Epithelial cell of esophagus (primary cell): Measurements from ENCODE around the gene PBX1.

ENCODE experiments used
- DNase-seq: peaks from one replicate; pipeline ENCODE4 v3.0.0; 2010; ENCODE audit warnings: low read depth
- H3K4me3 ChIP-seq: 2 replicates; pipeline ENCODE4 v1.5.1; 2011; ENCODE audit warnings: mild to moderate bottlenecking, low read length, control low read depth
- CTCF ChIP-seq: IDR thresholded peaks from 2 replicates; pipeline ENCODE4 v1.5.1; 2011; ENCODE audit warnings: low read depth, mild to moderate bottlenecking, low read length, control low read depth, inconsistent platforms; ENCODE audit not compliant: insufficient read depth; ENCODE audit errors: missing control alignments

PBX1 gene

GRCh38 chr1:164767752-164768402 lies 208.9 kb downstream of the PBX1 start:
- H3K4me3 ChIP-seq: no peak overlapping the region
- TF ChIP-seq CTCF: no peak
- DNase-seq: no peak

DNA sequence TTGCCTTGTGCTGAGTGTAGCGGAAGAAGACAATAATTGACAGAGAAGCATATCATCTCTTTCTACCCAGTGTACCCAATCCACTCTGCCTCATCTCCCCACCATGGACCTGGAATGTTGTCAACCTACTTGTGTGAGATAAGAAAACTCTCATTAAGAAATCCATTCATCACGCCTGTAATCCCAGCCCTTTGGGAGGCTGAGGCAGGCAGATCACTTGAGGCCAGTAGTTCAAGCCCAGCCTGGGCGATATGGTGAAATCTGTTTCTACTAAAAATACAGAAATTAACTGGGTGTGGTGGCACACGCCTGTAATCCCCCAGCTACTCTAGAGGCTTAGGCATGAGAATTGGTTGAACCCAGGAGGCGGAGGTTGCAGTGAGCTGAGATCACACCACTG lies 209.6 kb downstream of the PBX1 start:
- H3K4me3 ChIP-seq: no peak overlapping the region
- DNase-seq: no peak
- TF ChIP-seq CTCF: no peak

- no peak for DNase-seq
- no peak for TF ChIP-seq CTCF
- H3K4me3 ChIP-seq: no peak overlapping the region
Observed at GRCh38 chr1:164769486-164770130, 210.6 kb downstream of the PBX1 start.

- no peak for TF ChIP-seq CTCF
- DNase-seq: no peak
- no peak overlapping the region for H3K4me3 ChIP-seq
Observed at GRCh38 chr1:164770131-164770529, 211.1 kb downstream of the PBX1 start.

GRCh38 chr1:164771041-164771618 lies 212.1 kb downstream of the PBX1 start:
- H3K4me3 ChIP-seq: no peak overlapping the region
- TF ChIP-seq CTCF: no peak

DNA sequence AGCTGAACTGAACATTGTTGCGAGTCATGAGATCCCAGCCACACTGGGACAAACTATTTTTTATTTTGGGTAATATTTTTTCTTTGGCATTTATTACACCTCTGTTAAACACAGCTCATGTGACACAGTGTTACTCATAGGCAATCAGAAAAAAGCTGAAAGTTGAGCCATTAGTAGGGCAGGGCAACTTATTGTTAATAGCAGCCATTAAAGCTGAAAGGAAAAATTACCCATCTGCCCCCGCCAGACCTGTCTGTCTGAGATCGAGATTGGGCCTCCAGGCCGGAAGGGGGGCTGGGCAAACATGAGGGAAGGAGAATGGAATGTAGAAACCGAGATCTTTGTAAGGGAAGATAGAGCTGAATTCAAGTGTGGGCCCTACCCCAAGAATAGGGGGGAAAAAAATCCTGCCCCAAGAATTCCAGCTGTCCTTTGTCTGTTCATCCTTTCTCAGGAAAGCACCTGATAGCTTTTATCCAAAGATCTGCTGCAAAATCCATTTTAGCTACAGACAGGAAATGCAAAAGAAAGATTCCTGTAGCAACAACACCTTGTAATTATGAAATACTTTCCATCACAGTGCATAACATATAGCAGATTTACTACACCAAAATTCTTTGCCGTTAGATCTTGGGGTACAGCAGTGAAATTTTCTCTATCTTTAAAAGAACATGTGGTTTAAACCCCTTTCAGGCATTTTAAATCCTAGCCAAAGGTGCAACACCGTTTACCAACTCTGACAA lies 212.8 kb downstream of the PBX1 start:
- peak; percentile 88 for DNase-seq
- TF ChIP-seq CTCF: no peak
- no peak overlapping the region for H3K4me3 ChIP-seq

More at GRCh38 chr1:164771041-164771618, 212.1 kb downstream of the PBX1 start:
- no peak for DNase-seq
